Left ventricle myocardium inferior (tissue), 1 donor: Measurements from ENCODE around the gene TMEM165. TPM values are rescaled to one million over a fixed set of nuclear protein-coding genes. Genes with fewer than 3 reads are reported as not detected.
"Not testable (repeated sequence)": the region's sequence is repeated elsewhere in the genome, so short reads cannot be mapped to it uniquely, and the experiment has no call there.

Experiments
- DNase-seq: peaks from one replicate; pipeline ENCODE4 v3.0.0-alpha.2; 2020
- H3K27ac ChIP-seq: fragments of 200-600 bp; replicated peaks from 2 replicates; pipeline ENCODE4 v1.8.0; 2021
- H3K27me3 ChIP-seq: fragments of 200-600 bp; 2 replicates; pipeline ENCODE4 v1.8.0; 2021; ENCODE audit warnings: low read depth
- H3K36me3 ChIP-seq: fragments of 200-600 bp; 2 replicates; pipeline ENCODE4 v1.8.0; 2021
- H3K4me1 ChIP-seq: fragments of 200-600 bp; 2 replicates; pipeline ENCODE4 v1.8.0; 2021
- H3K4me3 ChIP-seq: fragments of 200-600 bp; 2 replicates; pipeline ENCODE4 v1.8.0; 2021; ENCODE audit warnings: mild to moderate bottlenecking, moderate library complexity
- H3K9me3 ChIP-seq: fragments of 200-600 bp; replicated peaks from 2 replicates; pipeline ENCODE4 v1.8.0; 2021
- intact Hi-C: fragments of 100-400 bp; cut with micrococcal nuclease; formaldehyde crosslinking; loops from one replicate; pipeline ENCODE4 v1.11.0; 2022
- total RNA-seq: library from RNA; stranded (reverse); fragmentation: NEBNext Ultra II Directional; extraction: Animal tissue kit (Norgen Biotek cat#: 25700); gene quantifications from one replicate; pipeline ENCODE4 v1.2.1, GENCODE V29; 2021
- TF ChIP-seq, protein P1 (sequence below): fragments of 200-600 bp; IDR thresholded peaks from 2 replicates; pipeline ENCODE4 v1.8.0; 2021; ENCODE audit warnings: antibody characterized with exemption, mild to moderate bottlenecking, borderline replicate concordance
- donor health status: DM: no; HTN: yes; CAD: no; lungs with severe emphysema.

Gene TMEM165
- total RNA-seq, 1 donor from 2014 or later, result 41.6 TPM

DNA sequence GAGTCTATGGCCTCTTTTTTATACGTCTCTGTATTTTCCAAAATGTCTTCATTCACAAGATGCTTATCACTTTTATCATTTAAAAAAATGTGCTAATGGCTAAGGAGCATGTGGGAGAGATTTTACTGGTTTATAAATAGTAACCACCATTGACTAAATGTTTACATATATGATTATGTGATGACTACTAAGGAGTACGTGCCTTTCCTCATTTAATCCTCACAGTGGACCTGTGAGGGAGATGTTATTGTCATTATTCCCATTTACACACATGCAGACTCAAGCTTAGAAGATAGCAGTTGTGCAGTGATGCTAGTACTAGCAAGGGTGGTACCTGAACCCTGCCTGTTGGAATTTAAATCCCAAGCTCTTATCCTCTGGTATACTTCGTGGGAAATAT, 47.3 kb upstream of the TMEM165 start:
- no peak overlapping the region for H3K27ac ChIP-seq

DNA sequence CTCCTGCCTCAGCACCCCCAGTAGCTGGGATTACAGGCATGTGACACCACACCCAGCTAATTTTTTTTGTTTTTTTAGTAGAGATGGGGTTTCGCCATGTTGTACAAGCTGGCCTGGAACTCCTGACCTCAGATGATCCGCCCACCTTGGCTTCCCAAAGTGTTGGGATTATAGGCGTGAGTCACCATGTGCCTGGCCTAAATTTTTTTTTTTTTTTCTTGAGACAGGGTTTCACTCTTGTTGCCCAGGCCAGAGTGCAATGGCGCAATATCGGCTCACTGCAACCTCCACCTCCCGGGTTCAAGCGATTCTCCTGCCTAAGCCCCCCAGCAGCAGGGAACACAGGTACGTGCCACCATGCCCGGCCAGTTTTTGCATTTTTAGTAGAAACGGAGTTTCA, 44.9 kb upstream of the TMEM165 start:
- H3K27me3 ChIP-seq, intact Hi-C loops, H3K27ac ChIP-seq, H3K9me3 ChIP-seq, H3K36me3 ChIP-seq, DNase-seq, H3K4me3 ChIP-seq: not testable (repeated sequence)
- peaks cover 25% of the 10 kb centered on the region for H3K4me1 ChIP-seq

More for the DNA sequence above, 47.3 kb upstream of the TMEM165 start:
- H3K4me3 ChIP-seq, result no peak overlapping the region
- H3K36me3 ChIP-seq, result peaks cover 1% of the 10 kb centered on the region
- TF ChIP-seq, protein P1, sequence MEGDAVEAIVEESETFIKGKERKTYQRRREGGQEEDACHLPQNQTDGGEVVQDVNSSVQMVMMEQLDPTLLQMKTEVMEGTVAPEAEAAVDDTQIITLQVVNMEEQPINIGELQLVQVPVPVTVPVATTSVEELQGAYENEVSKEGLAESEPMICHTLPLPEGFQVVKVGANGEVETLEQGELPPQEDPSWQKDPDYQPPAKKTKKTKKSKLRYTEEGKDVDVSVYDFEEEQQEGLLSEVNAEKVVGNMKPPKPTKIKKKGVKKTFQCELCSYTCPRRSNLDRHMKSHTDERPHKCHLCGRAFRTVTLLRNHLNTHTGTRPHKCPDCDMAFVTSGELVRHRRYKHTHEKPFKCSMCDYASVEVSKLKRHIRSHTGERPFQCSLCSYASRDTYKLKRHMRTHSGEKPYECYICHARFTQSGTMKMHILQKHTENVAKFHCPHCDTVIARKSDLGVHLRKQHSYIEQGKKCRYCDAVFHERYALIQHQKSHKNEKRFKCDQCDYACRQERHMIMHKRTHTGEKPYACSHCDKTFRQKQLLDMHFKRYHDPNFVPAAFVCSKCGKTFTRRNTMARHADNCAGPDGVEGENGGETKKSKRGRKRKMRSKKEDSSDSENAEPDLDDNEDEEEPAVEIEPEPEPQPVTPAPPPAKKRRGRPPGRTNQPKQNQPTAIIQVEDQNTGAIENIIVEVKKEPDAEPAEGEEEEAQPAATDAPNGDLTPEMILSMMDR, result no peak
- no peak for DNase-seq
- H3K9me3 ChIP-seq, result no peaks in the 10 kb centered on the region
- H3K27me3 ChIP-seq, result no peaks in the 10 kb centered on the region
- peaks cover 30% of the 10 kb centered on the region for H3K4me1 ChIP-seq
- intact Hi-C loops, result loop anchor here (10.0 kb wide), 1 partner anchor 196 kb away; the partner anchor contains the start of gene CLOCK

DNA sequence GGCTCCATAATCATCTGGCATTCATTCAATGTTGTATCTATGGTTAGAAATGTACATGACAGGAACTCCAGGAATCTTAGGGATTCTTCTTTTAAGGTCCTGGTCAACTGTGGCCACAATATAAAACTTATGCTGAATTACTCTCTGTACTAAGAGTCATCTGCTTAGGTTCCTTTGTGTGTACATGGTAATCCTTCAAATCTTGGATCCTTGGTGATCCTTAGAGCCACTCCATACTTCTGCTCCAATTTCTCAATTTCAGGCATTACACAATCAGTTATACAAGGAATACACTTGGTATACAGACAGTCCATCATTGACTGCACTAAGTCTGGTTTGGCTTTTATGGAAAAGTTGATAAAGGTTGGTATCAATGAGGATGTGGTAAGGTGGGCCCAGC, 43.9 kb upstream of the TMEM165 start:
- H3K27ac ChIP-seq, result no peak overlapping the region
- TF ChIP-seq, protein P1, result no peak
- H3K27me3 ChIP-seq, result no peaks in the 10 kb centered on the region
- H3K4me1 ChIP-seq, result peaks cover 19% of the 10 kb centered on the region
- H3K4me3 ChIP-seq, result no peak overlapping the region
- peaks cover 4% of the 10 kb centered on the region for H3K36me3 ChIP-seq
- intact Hi-C loops, result no loop called here
- no peak for DNase-seq
- H3K9me3 ChIP-seq, result no peaks in the 10 kb centered on the region

DNA sequence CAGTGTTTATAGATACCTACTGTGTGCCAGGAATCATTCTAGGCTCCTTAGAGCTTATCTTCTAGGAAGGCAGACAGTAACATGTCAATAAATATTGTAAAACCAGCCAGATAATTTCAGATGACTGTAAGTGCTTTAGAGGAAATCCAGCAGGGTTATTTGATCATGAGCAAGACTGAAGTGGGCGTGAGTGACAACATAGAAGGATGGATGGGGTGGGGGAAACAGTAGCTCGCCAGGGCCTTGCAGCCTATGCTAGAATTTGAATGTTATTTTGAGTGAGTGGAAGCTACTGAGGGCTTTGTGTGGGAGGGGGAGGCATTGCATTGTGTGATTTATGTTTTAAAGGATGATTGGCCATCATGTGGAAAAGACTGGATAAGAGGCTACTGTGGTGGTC, 43.0 kb upstream of the TMEM165 start:
- peaks cover 4% of the 10 kb centered on the region for H3K36me3 ChIP-seq
- no peak overlapping the region for H3K27ac ChIP-seq
- H3K9me3 ChIP-seq, result no peaks in the 10 kb centered on the region
- no peaks in the 10 kb centered on the region for H3K27me3 ChIP-seq
- TF ChIP-seq, protein P1, result no peak
- DNase-seq, result no peak
- no peak overlapping the region for H3K4me3 ChIP-seq
- H3K4me1 ChIP-seq, result peaks cover 10% of the 10 kb centered on the region
- intact Hi-C loops, result no loop called here

DNA sequence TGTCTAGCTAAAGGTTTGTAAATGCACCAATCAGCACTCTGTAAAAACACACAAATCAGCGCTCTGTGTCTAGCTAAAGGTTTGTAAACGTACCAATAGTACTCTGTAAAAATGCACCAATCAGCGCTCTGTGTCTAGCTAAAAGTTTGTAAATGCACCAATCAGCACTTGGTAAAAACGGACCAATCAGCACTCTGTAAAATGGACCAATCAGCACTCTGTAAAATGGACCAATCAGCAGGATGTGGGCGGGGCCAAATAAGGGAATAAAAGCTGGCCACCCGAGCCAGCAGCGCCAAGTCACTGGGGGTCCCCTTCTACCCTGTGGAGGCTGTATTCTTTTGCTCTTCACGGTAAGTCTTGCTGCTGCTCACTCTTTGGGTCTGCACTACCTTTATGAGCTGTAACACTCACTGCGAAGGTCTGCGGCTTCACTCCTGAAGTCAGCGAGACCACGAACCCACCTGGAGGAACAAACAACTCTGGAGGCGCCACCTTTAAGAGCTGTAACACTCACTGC, 42.5 kb upstream of the TMEM165 start:
- H3K27ac ChIP-seq, H3K9me3 ChIP-seq, H3K27me3 ChIP-seq, intact Hi-C loops, H3K4me3 ChIP-seq, H3K36me3 ChIP-seq, H3K4me1 ChIP-seq, DNase-seq: not testable (repeated sequence)

DNA sequence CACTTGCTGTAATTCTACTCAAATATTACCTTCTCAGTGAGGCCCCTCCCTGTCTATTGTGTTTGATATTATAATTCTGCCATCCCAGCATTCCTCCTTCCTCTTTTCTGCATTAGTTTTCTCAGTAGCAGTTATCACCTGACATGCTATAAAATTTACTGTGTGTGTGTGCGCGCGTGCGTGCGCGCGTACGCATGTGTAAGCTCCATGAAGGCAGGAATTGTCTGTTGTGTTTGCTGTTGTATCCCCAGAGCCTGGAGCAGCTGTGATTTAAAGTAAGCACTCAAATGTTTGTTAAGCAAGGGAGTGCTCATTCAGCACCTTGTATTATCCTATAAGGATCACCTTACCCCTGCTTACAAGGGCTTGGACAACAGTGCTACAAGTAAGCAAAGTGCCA, 41.1 kb upstream of the TMEM165 start:
- TF ChIP-seq, protein P1, result no peak
- Histone ChIP-seq H3K27me3 (no peaks in the 10 kb centered on the region), H3K4me3 (no peak overlapping the region), H3K4me1 (peaks cover 16% of the 10 kb centered on the region), H3K27ac (no peak overlapping the region), H3K36me3 (peaks cover 4% of the 10 kb centered on the region), H3K9me3 (no peaks in the 10 kb centered on the region)
- intact Hi-C loops, result no loop called here
- DNase-seq, result no peak
